ENCODE measurements around the gene KCP.

- TF ChIP-seq POLR2AphosphoS5 (IDR thresholded peaks at IDR 0.05; ENCODE audit: low read depth) (no peak), CTCF (conservative IDR thresholded peaks at IDR 0.05; ENCODE audit: low read depth in 2 of 2) (no peak), EZH2phosphoT487 (IDR thresholded peaks at IDR 0.05; ENCODE audit: unreplicated experiment) (no peak), EZH2 (IDR thresholded peaks at IDR 0.05; ENCODE audit: low read depth, unreplicated experiment) (no peak), ETS1 (IDR thresholded peaks at IDR 0.05) (no peak), REST (IDR thresholded peaks at IDR 0.05; ENCODE audit: unreplicated experiment) (no peak)
Measured at GRCh38 chr7:128944487-128945236, 34.2 kb upstream of the KCP start.
